ENCODE data around the gene RPL13. TPM values are rescaled to one million over a fixed set of nuclear protein-coding genes. Genes with fewer than 3 reads are reported as not detected.

RPL13 gene
- 1,000 to 10,000 TPM; 3,143 to 7,972 (median 4,864) TPM for total RNA-seq

- TF ChIP-seq POLR2A (IDR thresholded peaks at IDR 0.05) (peak in 3 of 4 donors; percentile 93 to 99 (median 97)), CTCF (IDR thresholded peaks at IDR 0.05) (peak in 1 of 6 experiments; percentile 12)
- DNase-seq, result peak; percentile 78
- no peaks in the 10 kb centered on the region for H3K9me3 ChIP-seq
- H3K36me3 ChIP-seq, result peaks cover 24 to 58% (median 29%) of the 10 kb centered on the region in 3 donors
- H3K27ac ChIP-seq, result peak within 1 kb of the TSS; percentile 97 to 100 (median 99)
- peak within 1 kb of the TSS; percentile 80 to 96 (median 94) for H3K4me3 ChIP-seq
- intact Hi-C loops (cut with DNase I), result no loop called here
- no peaks in the 10 kb centered on the region for H3K27me3 ChIP-seq
- H3K4me1 ChIP-seq, result peaks cover 46 to 73% (median 51%) of the 10 kb centered on the region in 3 donors
- 1% methylated on average over 21 of the region's 87 CpGs; no CpG with 5 or more reads in 1 of the 2 donors for WGBS, 2 donors
Measured at GRCh38 chr16:89560378-89561141, at the start of gene RPL13. Gene RPL13, plus strand, starts transcription at chr16:89560682. Its CDS starts 278 bp downstream, at chr16:89560960.

- intact Hi-C loops (cut with DNase I), result no loop called here
- 60 to 83% methylated on average over 8 of the region's 8 CpGs for WGBS, 2 donors
- Histone ChIP-seq H3K36me3 (peaks cover 12 to 62% (median 25%) of the 10 kb centered on the region in 3 donors), H3K27me3 (no peaks in the 10 kb centered on the region), H3K4me1 (peaks cover 11 to 36% (median 19%) of the 10 kb centered on the region in 3 donors), H3K27ac (no peak overlapping the region), H3K4me3 (no peak overlapping the region), H3K9me3 (no peaks in the 10 kb centered on the region)
- DNase-seq, result no peak
- no peak for TF ChIP-seq CTCF (IDR thresholded peaks at IDR 0.05)
- TF ChIP-seq POLR2A (IDR thresholded peaks at IDR 0.05), result no peak
Measured at GRCh38 chr16:89511374-89511773, 49.1 kb upstream of the RPL13 start.

- intact Hi-C loops (cut with DNase I), result no loop called here
- H3K27me3 ChIP-seq, result no peaks in the 10 kb centered on the region
- H3K9me3 ChIP-seq, result no peaks in the 10 kb centered on the region
- no peak for TF ChIP-seq CTCF (IDR thresholded peaks at IDR 0.05)
- H3K4me3 ChIP-seq, result no peak overlapping the region
- 93 to 97% methylated on average over 7 to 9 of the region's 9 CpGs for WGBS, 2 donors
- H3K27ac ChIP-seq, result no peak overlapping the region
- peaks cover 12 to 72% (median 25%) of the 10 kb centered on the region in 3 donors for H3K36me3 ChIP-seq
- DNase-seq, result no peak
- peaks cover 6 to 25% (median 11%) of the 10 kb centered on the region in 3 donors for H3K4me1 ChIP-seq
Measured at GRCh38 chr16:89512453-89512852, 48.0 kb upstream of the RPL13 start.

GRCh38 chr16:89517128-89517527, 43.4 kb upstream of the RPL13 start:
- peaks cover 13 to 100% (median 40%) of the 10 kb centered on the region in 3 donors for H3K36me3 ChIP-seq
- H3K4me1 ChIP-seq, result no peaks in the 10 kb centered on the region
- no peak overlapping the region for H3K4me3 ChIP-seq
- WGBS, 2 donors, result 72 to 96% methylated on average over 6 to 9 of the region's 9 CpGs
- no peak for TF ChIP-seq POLR2A (IDR thresholded peaks at IDR 0.05)
- TF ChIP-seq CTCF (IDR thresholded peaks at IDR 0.05), result no peak
- intact Hi-C loops (cut with DNase I), result no loop called here
- no peaks in the 10 kb centered on the region for H3K9me3 ChIP-seq
- no peak for DNase-seq
- no peak overlapping the region for H3K27ac ChIP-seq
- no peaks in the 10 kb centered on the region for H3K27me3 ChIP-seq

- Histone ChIP-seq H3K4me1 (no peaks in the 10 kb centered on the region), H3K27ac (no peak overlapping the region), H3K27me3 (no peaks in the 10 kb centered on the region), H3K9me3 (no peaks in the 10 kb centered on the region), H3K4me3 (no peak overlapping the region), H3K36me3 (peaks cover 7 to 100% (median 44%) of the 10 kb centered on the region in 3 donors)
- DNase-seq, result no peak
- 68 to 89% methylated on average over 7 to 11 of the region's 15 CpGs for WGBS, 2 donors
- intact Hi-C loops (cut with DNase I), result no loop called here
- TF ChIP-seq CTCF (IDR thresholded peaks at IDR 0.05), result no peak
- TF ChIP-seq POLR2A (IDR thresholded peaks at IDR 0.05), result no peak
Measured at GRCh38 chr16:89519881-89520280, 40.6 kb upstream of the RPL13 start.

All from esophagus squamous epithelium (tissue), 5 donors.